Activated CD8-positive, alpha-beta memory T cell treated with anti-CD3 and anti-CD28 coated beads, Interleukin-2, amount 50 U/mL, for 1 hour (primary cell): ENCODE data around the gene NAALADL2.
"Not testable (repeated sequence)": the region's sequence is repeated elsewhere in the genome, so short reads cannot be mapped to it uniquely, and the experiment has no call there.

Source experiments
- DNase-seq: peaks from one replicate; pipeline ENCODE4 v3.0.0-alpha.2; 2020; ENCODE audit errors: extremely low read depth

NAALADL2 gene

GRCh38 chr3:175260145-175260794 is 401.1 kb downstream of the NAALADL2 start:
- no peak for DNase-seq

GRCh38 chr3:175266478-175266877 is 407.3 kb downstream of the NAALADL2 start:
- no peak for DNase-seq

- no peak for DNase-seq
Measured at GRCh38 chr3:175267121-175267531, 408.0 kb downstream of the NAALADL2 start.

GRCh38 chr3:175267561-175267960 is 408.4 kb downstream of the NAALADL2 start:
- no peak for DNase-seq

- no peak for DNase-seq
Measured at GRCh38 chr3:175269394-175269793, 410.3 kb downstream of the NAALADL2 start.

- no peak for DNase-seq
Measured at GRCh38 chr3:175270198-175270837, 411.2 kb downstream of the NAALADL2 start.

GRCh38 chr3:175270866-175271265 is 411.7 kb downstream of the NAALADL2 start:
- DNase-seq, result no peak

GRCh38 chr3:175271465-175271864 is 412.3 kb downstream of the NAALADL2 start:
- DNase-seq, result not testable (repeated sequence)

GRCh38 chr3:175272392-175272791 is 413.3 kb downstream of the NAALADL2 start:
- DNase-seq, result no peak

- DNase-seq, result no peak
Measured at GRCh38 chr3:175273573-175273972, 414.4 kb downstream of the NAALADL2 start.

- no peak for DNase-seq
Measured at GRCh38 chr3:175274056-175274455, 414.9 kb downstream of the NAALADL2 start.

GRCh38 chr3:175274474-175275218 is 415.5 kb downstream of the NAALADL2 start:
- DNase-seq, result no peak

GRCh38 chr3:175278680-175279079 is 419.5 kb downstream of the NAALADL2 start:
- no peak for DNase-seq

- no peak for DNase-seq
Measured at GRCh38 chr3:175279457-175279856, 420.3 kb downstream of the NAALADL2 start.

- DNase-seq, result no peak
Measured at GRCh38 chr3:175279911-175280310, 420.8 kb downstream of the NAALADL2 start.

GRCh38 chr3:175287361-175287963 is 428.3 kb downstream of the NAALADL2 start:
- DNase-seq, result no peak

- DNase-seq, result no peak
Measured at GRCh38 chr3:175288621-175289020, 429.5 kb downstream of the NAALADL2 start.

GRCh38 chr3:175294793-175295192 is 435.7 kb downstream of the NAALADL2 start:
- DNase-seq, result no peak

- no peak for DNase-seq
Measured at GRCh38 chr3:175295248-175296130, 436.4 kb downstream of the NAALADL2 start.

- no peak for DNase-seq
Measured at GRCh38 chr3:175297216-175297615, 438.1 kb downstream of the NAALADL2 start.

GRCh38 chr3:175301741-175302140 is 442.6 kb downstream of the NAALADL2 start:
- DNase-seq, result no peak
